BLaER1 (cell line): ENCODE results near the gene ACP7.
"Not testable (repeated sequence)": the region's sequence is repeated elsewhere in the genome, so short reads cannot be mapped to it uniquely, and the experiment has no call there.

Experiments
- H3K27ac ChIP-seq: shearing (Covaris generic); formaldehyde crosslinking; 2 replicates; pipeline ENCODE4 v1.8.1; 2022
- H3K27me3 ChIP-seq: shearing (Covaris generic); formaldehyde crosslinking; 2 replicates; pipeline ENCODE4 v1.8.1; 2022
- H3K36me3 ChIP-seq: shearing (Covaris generic); formaldehyde crosslinking; 2 replicates; pipeline ENCODE4 v1.8.1; 2022
- H3K4me1 ChIP-seq: shearing (Covaris generic); formaldehyde crosslinking; 2 replicates; pipeline ENCODE4 v1.8.1; 2022
- H3K4me2 ChIP-seq: shearing (Covaris generic); formaldehyde crosslinking; 2 replicates; pipeline ENCODE4 v1.8.1; 2022
- H3K4me3 ChIP-seq: shearing (Covaris generic); formaldehyde crosslinking; 2 replicates; pipeline ENCODE4 v1.8.1; 2022
- H3K9ac ChIP-seq: shearing (Covaris generic); formaldehyde crosslinking; 2 replicates; pipeline ENCODE4 v1.8.1; 2022
- H3K9me3 ChIP-seq: shearing (Covaris generic); formaldehyde crosslinking; 2 replicates; pipeline ENCODE4 v1.8.1; 2022
- H4K20me1 ChIP-seq: shearing (Covaris generic); formaldehyde crosslinking; 2 replicates; pipeline ENCODE4 v1.8.1; 2022
- Cebpa-rat ChIP-seq: shearing (Covaris generic); IDR thresholded peaks from 2 replicates; pipeline ENCODE4 v1.8.1; 2022

The ACP7 gene

DNA sequence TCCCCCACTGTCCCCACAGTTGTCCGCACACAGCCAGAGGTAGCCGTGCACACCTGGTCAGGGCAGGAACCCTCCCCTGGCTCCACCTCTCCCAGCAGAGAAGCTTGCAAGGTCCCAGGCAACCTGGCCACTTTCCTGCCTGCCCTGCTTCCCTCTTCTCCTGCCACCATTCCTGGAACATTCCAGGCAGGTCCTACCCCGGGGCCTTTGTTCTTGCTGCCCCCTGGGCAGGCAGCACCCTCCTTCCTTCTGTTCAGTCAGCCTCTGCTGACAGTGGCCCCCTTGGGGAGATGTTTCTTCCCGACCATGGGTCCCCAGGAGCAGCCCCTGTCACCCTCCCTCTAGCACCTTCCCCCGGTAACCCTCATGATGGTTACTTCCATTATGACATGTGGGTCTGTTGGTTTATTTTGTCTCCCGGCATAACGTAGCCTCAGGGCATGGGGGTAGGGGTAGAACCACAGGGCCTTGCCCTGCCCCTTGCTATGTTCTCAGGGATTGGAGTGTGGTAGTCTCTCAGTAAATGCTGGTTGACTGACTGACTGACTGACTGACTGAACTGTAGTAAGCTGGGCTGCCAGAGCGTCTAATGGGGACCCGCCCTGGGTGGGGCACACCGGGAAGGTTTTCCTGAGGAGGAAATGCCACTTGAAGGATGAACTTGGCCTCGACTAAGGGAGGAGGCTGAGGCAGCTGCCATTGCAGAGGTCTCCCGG, 52.2 kb downstream of the ACP7 start:
- H3K4me2 ChIP-seq: peak overlapping the region; percentile 39
- H3K9me3 ChIP-seq: no peaks in the 10 kb centered on the region
- no peak overlapping the region for H3K4me3 ChIP-seq
- TF ChIP-seq Cebpa-rat: no peak
- no peak overlapping the region for H3K9ac ChIP-seq
- no peaks in the 10 kb centered on the region for H3K27me3 ChIP-seq
- H3K36me3 ChIP-seq: peaks cover 12% of the 10 kb centered on the region; the same call in 1 of the 2 replicates
- H3K27ac ChIP-seq: 0 out of 2 replicates have a peak overlapping the region, but pooled peaks have one; percentile 5
- H4K20me1 ChIP-seq: peaks cover 100% of the 10 kb centered on the region
- peaks cover 86% of the 10 kb centered on the region for H3K4me1 ChIP-seq

DNA sequence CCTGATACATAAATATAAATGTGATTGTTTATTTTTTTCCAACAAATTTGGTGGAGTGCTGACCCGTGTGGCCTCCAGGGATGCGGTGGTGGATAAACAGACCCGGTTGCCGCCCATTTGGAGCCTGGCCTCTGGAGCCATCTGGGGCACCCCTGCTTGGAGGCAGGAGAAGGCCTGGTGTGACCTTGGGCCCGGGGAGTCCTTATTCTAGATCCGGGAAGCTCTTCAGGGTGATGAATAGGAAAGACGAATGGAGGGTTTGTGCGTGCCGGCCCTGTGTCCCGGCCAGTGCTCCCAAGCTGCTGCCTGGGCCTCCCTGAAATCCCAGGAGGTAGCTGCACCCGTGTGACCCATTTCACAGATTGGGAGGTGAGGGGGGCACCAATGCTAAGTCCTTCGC, 53.0 kb downstream of the ACP7 start:
- no peak overlapping the region for H3K9ac ChIP-seq
- no peak overlapping the region for H3K4me3 ChIP-seq
- H3K27ac ChIP-seq: no peak overlapping the region
- no peak overlapping the region for H3K4me2 ChIP-seq
- H3K9me3 ChIP-seq: no peaks in the 10 kb centered on the region
- H4K20me1 ChIP-seq: peaks cover 100% of the 10 kb centered on the region
- no peak for TF ChIP-seq Cebpa-rat
- H3K4me1 ChIP-seq: peaks cover 86% of the 10 kb centered on the region
- no peaks in the 10 kb centered on the region for H3K27me3 ChIP-seq
- H3K36me3 ChIP-seq: peaks cover 12% of the 10 kb centered on the region; the same call in 1 of the 2 replicates

- H3K4me1 ChIP-seq: peaks cover 85% of the 10 kb centered on the region
Observed at GRCh38 chr19:39138221-39139211, 54.3 kb downstream of the ACP7 start.

DNA sequence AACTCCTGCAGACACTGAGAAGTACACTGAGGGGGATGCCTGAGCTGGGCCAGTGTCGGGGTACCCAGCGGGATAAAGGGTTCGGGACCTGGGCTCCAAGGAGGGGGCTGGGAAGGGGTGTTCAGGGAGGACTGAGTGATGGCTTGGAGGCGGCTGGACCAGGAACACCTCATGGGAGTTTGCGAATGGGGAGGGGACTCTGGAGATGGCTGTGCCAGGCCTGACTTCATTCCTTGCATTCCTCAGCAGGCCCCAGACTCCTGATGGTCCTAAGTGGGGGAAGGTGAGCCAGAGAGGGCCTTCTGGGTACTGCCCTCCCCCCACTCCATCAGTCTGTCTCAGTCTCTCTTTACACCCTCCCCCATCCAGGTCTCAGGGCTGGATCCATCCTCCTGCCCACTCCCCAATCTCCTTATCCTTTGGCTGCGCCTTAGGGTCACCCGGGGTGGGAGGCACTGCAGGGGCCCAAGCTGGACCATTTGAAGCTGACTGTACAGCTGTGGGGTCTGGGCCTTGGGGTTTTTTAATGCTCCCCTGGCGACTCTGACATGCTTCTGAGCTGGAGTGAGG, 55.2 kb downstream of the ACP7 start:
- H3K9ac ChIP-seq: no peak overlapping the region
- TF ChIP-seq Cebpa-rat: no peak
- peaks cover 91% of the 10 kb centered on the region for H3K4me1 ChIP-seq
- H4K20me1 ChIP-seq: peaks cover 100% of the 10 kb centered on the region
- H3K36me3 ChIP-seq: peaks cover 12% of the 10 kb centered on the region; the same call in 1 of the 2 replicates
- no peak overlapping the region for H3K4me3 ChIP-seq
- no peaks in the 10 kb centered on the region for H3K27me3 ChIP-seq
- H3K9me3 ChIP-seq: no peaks in the 10 kb centered on the region
- H3K27ac ChIP-seq: 0 out of 2 replicates have a peak overlapping the region, but pooled peaks have one; percentile 13
- H3K4me2 ChIP-seq: peak overlapping the region; percentile 26; the same call in 1 of the 2 replicates

More at GRCh38 chr19:39138221-39139211, 54.3 kb downstream of the ACP7 start:
- H3K4me2 ChIP-seq: no peak overlapping the region
- H3K9ac ChIP-seq: no peak overlapping the region
- no peak for TF ChIP-seq Cebpa-rat
- H3K27ac ChIP-seq: no peak overlapping the region
- no peak overlapping the region for H3K4me3 ChIP-seq
- no peaks in the 10 kb centered on the region for H3K27me3 ChIP-seq
- no peaks in the 10 kb centered on the region for H3K9me3 ChIP-seq
- H3K36me3 ChIP-seq: peaks cover 12% of the 10 kb centered on the region; the same call in 1 of the 2 replicates
- H4K20me1 ChIP-seq: peaks cover 100% of the 10 kb centered on the region

- H3K27me3 ChIP-seq: no peaks in the 10 kb centered on the region
- H3K27ac ChIP-seq: 0 out of 2 replicates have a peak overlapping the region, but pooled peaks have one; percentile 13
- peaks cover 12% of the 10 kb centered on the region; the same call in 1 of the 2 replicates for H3K36me3 ChIP-seq
- H3K4me3 ChIP-seq: no peak overlapping the region
- H3K9ac ChIP-seq: 0 out of 2 replicates have a peak overlapping the region, but pooled peaks have one; percentile 19
- H3K4me2 ChIP-seq: peak overlapping the region; percentile 26; the same call in 1 of the 2 replicates
- H4K20me1 ChIP-seq: peaks cover 100% of the 10 kb centered on the region
- H3K4me1 ChIP-seq: peaks cover 93% of the 10 kb centered on the region
- H3K9me3 ChIP-seq: no peaks in the 10 kb centered on the region
- TF ChIP-seq Cebpa-rat: no peak
Observed at GRCh38 chr19:39139971-39140453, 55.8 kb downstream of the ACP7 start.

DNA sequence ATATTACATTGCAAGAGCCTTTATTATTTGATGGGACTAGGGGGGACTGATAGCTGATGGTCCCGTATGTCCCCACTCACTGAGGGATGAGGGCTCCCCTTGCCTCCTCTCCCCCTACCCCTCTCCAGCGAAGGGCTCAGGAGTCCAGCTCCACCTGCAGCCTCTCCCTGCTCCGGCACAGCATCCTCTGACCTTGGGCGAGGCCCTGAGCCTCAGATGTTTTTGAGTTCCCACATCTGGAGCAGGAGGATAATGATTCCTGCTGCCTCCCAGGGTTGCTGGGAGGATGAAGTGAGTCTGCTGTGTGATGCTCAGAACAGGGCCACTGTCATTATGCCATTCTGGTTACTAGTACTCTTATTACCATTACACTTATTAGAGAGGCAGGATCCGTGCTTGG, 56.4 kb downstream of the ACP7 start:
- peaks cover 12% of the 10 kb centered on the region; the same call in 1 of the 2 replicates for H3K36me3 ChIP-seq
- peaks cover 100% of the 10 kb centered on the region for H4K20me1 ChIP-seq
- 0 out of 2 replicates have a peak overlapping the region, but pooled peaks have one; percentile 19 for H3K9ac ChIP-seq
- no peak overlapping the region for H3K4me3 ChIP-seq
- no peaks in the 10 kb centered on the region for H3K9me3 ChIP-seq
- H3K4me2 ChIP-seq: 0 out of 2 replicates have a peak overlapping the region, but pooled peaks have one; percentile 26
- H3K27ac ChIP-seq: no peak overlapping the region
- TF ChIP-seq Cebpa-rat: no peak
- peaks cover 93% of the 10 kb centered on the region for H3K4me1 ChIP-seq
- no peaks in the 10 kb centered on the region for H3K27me3 ChIP-seq

GRCh38 chr19:39141929-39142328, 57.8 kb downstream of the ACP7 start:
- TF ChIP-seq Cebpa-rat: no peak
- H3K9me3 ChIP-seq: no peaks in the 10 kb centered on the region
- H3K36me3 ChIP-seq: peaks cover 12% of the 10 kb centered on the region; the same call in 1 of the 2 replicates
- H3K27me3 ChIP-seq: no peaks in the 10 kb centered on the region
- peak overlapping the region; percentile 38 for H3K27ac ChIP-seq
- H3K9ac ChIP-seq: 0 out of 2 replicates have a peak overlapping the region, but pooled peaks have one; percentile 1
- H3K4me1 ChIP-seq: peaks cover 90% of the 10 kb centered on the region
- peaks cover 100% of the 10 kb centered on the region for H4K20me1 ChIP-seq
- H3K4me3 ChIP-seq: no peak overlapping the region
- H3K4me2 ChIP-seq: peak overlapping the region; percentile 80

DNA sequence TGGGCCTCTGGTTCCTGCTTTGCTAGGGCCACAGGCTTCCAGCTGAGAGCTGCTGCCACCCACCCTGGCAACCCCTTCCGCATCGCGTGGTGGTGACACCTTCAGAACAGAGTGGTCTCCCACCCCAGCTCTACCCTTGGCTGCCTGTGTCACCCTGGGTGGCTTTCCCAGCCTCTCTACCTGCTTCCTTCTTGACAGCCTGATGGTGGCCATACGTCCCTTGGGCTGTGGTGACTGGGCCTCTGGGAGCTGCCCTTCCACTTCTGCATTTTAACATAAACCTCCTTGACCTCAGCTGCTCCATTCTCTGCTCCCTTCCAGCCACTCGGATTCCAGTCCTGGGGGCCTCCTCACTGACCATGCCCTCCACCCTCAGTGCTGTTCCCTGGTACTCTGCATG, 58.5 kb downstream of the ACP7 start:
- Histone ChIP-seq H3K9ac (0 out of 2 replicates have a peak overlapping the region, but pooled peaks have one; percentile 1), H3K4me2 (peak overlapping the region; percentile 80), H3K27ac (peak overlapping the region; percentile 38), H3K9me3 (no peaks in the 10 kb centered on the region), H3K36me3 (peaks cover 9% of the 10 kb centered on the region; the same call in 1 of the 2 replicates), H3K4me3 (no peak overlapping the region), H3K27me3 (no peaks in the 10 kb centered on the region), H4K20me1 (peaks cover 100% of the 10 kb centered on the region), H3K4me1 (peaks cover 83% of the 10 kb centered on the region)
- no peak for TF ChIP-seq Cebpa-rat

- not testable (repeated sequence) for H3K9me3 ChIP-seq, H3K36me3 ChIP-seq, H3K27me3 ChIP-seq, H3K4me3 ChIP-seq
- peaks cover 75% of the 10 kb centered on the region for H3K4me1 ChIP-seq
- H3K9ac ChIP-seq: peak overlapping the region; percentile 35; the same call in 1 of the 2 replicates
- peaks cover 88% of the 10 kb centered on the region for H4K20me1 ChIP-seq
- H3K4me2 ChIP-seq: peak overlapping the region; percentile 77
- H3K27ac ChIP-seq: 0 out of 2 replicates have a peak overlapping the region, but pooled peaks have one; percentile 67
Observed at GRCh38 chr19:39143757-39144289, 59.7 kb downstream of the ACP7 start.
